Measurements from ENCODE around the gene PFAS. TPM values are rescaled to one million over a fixed set of nuclear protein-coding genes. Genes with fewer than 3 reads are reported as not detected.

The PFAS gene
- total and polyA plus RNA-seq, 10 of the 15 experiments (the other 5 are each of a cell fraction or from before 2014, with no cell fraction given): 13.9 to 122 (median 47.2) TPM

GRCh38 chr17:8222630-8223355, 26.3 kb upstream of the PFAS start (continued):
- no peak for TF ChIP-seq NFYA (IDR thresholded peaks at IDR 0.05; ENCODE audit: borderline replicate concordance, low read depth, low read length)
- TF ChIP-seq PRDM15 (CRISPR knock-in tag; IDR thresholded peaks at IDR 0.05): no peak
- TF ChIP-seq IKZF1 (conservative IDR thresholded peaks at IDR 0.05): peak; percentile 89
- peak; percentile 16; the same call in 1 of the 2 replicates for TF ChIP-seq RB1 (IDR thresholded peaks at IDR 0.05; ENCODE audit: borderline replicate concordance)
- TF ChIP-seq ZSCAN29 (IDR thresholded peaks at IDR 0.05): peak; percentile 97
- peak; percentile 42; the same call in 1 of the 2 replicates for TF ChIP-seq DPF2 (IDR thresholded peaks at IDR 0.05)
- TF ChIP-seq CEBPB (IDR thresholded peaks at IDR 0.05; ENCODE audit: borderline replicate concordance in 1 of 2, low read depth in 2 of 2, low read length in 2 of 2): no peak

Measured in GM12878 (cell line).